ENCODE results near the gene PLCB1.

DNA sequence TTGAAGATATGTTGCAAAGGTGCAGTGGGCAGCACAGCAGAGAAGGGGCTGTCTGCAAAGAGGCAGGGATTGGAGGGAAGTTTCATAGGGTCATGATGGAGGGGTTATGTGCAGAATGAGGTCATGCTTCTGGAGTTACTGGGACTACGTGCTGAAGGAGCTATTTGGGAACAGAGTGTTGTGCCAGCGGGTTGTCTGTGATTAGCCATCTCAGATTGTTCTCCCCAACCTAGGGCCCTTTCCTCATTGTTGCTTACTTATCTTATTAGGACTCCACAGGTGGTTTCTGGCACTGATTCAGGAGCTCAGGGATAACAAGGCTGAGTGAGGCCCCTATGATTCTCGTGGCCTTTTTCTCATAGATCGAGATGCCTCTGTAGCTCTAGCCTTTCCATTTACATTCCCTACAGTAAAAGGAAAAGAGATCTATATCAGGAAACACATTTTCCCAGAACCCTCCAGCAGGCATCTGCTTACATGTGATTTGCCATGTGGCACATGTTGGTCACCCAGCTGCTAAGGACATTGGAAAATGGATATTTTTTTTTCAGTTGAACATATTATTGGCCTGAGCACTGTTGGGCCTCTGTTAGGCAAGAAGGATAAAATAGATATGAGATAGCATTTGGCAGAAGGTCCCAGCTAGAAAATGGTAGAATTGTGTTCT lies 507.2 kb downstream of the PLCB1 start:
- TF ChIP-seq, protein P1, sequence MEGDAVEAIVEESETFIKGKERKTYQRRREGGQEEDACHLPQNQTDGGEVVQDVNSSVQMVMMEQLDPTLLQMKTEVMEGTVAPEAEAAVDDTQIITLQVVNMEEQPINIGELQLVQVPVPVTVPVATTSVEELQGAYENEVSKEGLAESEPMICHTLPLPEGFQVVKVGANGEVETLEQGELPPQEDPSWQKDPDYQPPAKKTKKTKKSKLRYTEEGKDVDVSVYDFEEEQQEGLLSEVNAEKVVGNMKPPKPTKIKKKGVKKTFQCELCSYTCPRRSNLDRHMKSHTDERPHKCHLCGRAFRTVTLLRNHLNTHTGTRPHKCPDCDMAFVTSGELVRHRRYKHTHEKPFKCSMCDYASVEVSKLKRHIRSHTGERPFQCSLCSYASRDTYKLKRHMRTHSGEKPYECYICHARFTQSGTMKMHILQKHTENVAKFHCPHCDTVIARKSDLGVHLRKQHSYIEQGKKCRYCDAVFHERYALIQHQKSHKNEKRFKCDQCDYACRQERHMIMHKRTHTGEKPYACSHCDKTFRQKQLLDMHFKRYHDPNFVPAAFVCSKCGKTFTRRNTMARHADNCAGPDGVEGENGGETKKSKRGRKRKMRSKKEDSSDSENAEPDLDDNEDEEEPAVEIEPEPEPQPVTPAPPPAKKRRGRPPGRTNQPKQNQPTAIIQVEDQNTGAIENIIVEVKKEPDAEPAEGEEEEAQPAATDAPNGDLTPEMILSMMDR (IDR thresholded peaks at IDR 0.05; ENCODE audit: low read depth, low read length) = no peak
- TF ChIP-seq POLR2A (IDR thresholded peaks at IDR 0.05; ENCODE audit: extremely low read depth, insufficient read length) = no peak
- no peak for TF ChIP-seq MYC (IDR thresholded peaks at IDR 0.05; ENCODE audit: low read depth, low read length)
- TF ChIP-seq MAX (IDR thresholded peaks at IDR 0.05; ENCODE audit: low read depth, low read length) = no peak
